ENCODE data around the gene MYO7A.

MYO7A gene

GRCh38 chr11:77114089-77114463 lies 14.0 kb upstream of the MYO7A start:
- Histone ChIP-seq H4K20me1 (ENCODE audit: insufficient read depth, low read length) (peaks cover 2% of the 10 kb centered on the region; the same call in 1 of the 2 replicates), H3K9me3 (ENCODE audit: insufficient read depth, low read length, severe bottlenecking) (no peaks in the 10 kb centered on the region), H3K9ac (ENCODE audit: low read depth, low read length) (no peak overlapping the region), H3K4me1 (ENCODE audit: insufficient read depth, low read length) (no peaks in the 10 kb centered on the region), H3K27me3 (ENCODE audit: insufficient read depth, low read length, poor library complexity) (no peaks in the 10 kb centered on the region), H3K4me2 (ENCODE audit: insufficient read depth, low read length) (no peak overlapping the region), H3K27ac (ENCODE audit: low read length) (no peak overlapping the region), H3K4me3 (ENCODE audit: low read depth in 1 of 2, low read length in 2 of 2) (no peak overlapping the region), H3K79me2 (ENCODE audit: insufficient read depth, low read length) (no peaks in the 10 kb centered on the region), H2AFZ (ENCODE audit: low read depth, low read length) (no peak overlapping the region), H3K36me3 (ENCODE audit: insufficient read depth, low read length) (no peaks in the 10 kb centered on the region)
- no peak for TF ChIP-seq CTCF (IDR thresholded peaks at IDR 0.05; ENCODE audit: borderline replicate concordance, extremely low read depth, low read length, poor library complexity, severe bottlenecking)
- no peak for TF ChIP-seq EZH2 (IDR thresholded peaks at IDR 0.05; ENCODE audit: borderline replicate concordance, low read depth, low read length, severe bottlenecking)
- no peak for DNase-seq
- no peak for ATAC-seq (ENCODE audit: insufficient read depth, low read depth)

- no peak overlapping the region for H3K4me2 ChIP-seq (ENCODE audit: insufficient read depth, low read length)
- H3K9me3 ChIP-seq (ENCODE audit: insufficient read depth, low read length, severe bottlenecking): no peaks in the 10 kb centered on the region
- H2AFZ ChIP-seq (ENCODE audit: low read depth, low read length): no peak overlapping the region
- no peaks in the 10 kb centered on the region for H3K36me3 ChIP-seq (ENCODE audit: insufficient read depth, low read length)
- peak; percentile 37 for TF ChIP-seq CTCF (IDR thresholded peaks at IDR 0.05; ENCODE audit: borderline replicate concordance, extremely low read depth, low read length, poor library complexity, severe bottlenecking)
- no peak for TF ChIP-seq EZH2 (IDR thresholded peaks at IDR 0.05; ENCODE audit: borderline replicate concordance, low read depth, low read length, severe bottlenecking)
- H3K9ac ChIP-seq (ENCODE audit: low read depth, low read length): no peak overlapping the region
- peaks cover 2% of the 10 kb centered on the region; the same call in 1 of the 2 replicates for H4K20me1 ChIP-seq (ENCODE audit: insufficient read depth, low read length)
- H3K27ac ChIP-seq (ENCODE audit: low read length): no peak overlapping the region
- no peaks in the 10 kb centered on the region for H3K4me1 ChIP-seq (ENCODE audit: insufficient read depth, low read length)
- H3K4me3 ChIP-seq (ENCODE audit: low read depth in 1 of 2, low read length in 2 of 2): no peak overlapping the region
- DNase-seq (no peak), ATAC-seq (ENCODE audit: insufficient read depth, low read depth) (peak; percentile 73)
- H3K79me2 ChIP-seq (ENCODE audit: insufficient read depth, low read length): no peaks in the 10 kb centered on the region
- H3K27me3 ChIP-seq (ENCODE audit: insufficient read depth, low read length, poor library complexity): no peaks in the 10 kb centered on the region
These were observed 12.8 kb upstream of the MYO7A start for GRCh38 chr11:77115181-77115611.

GRCh38 chr11:77115956-77116355 lies 12.1 kb upstream of the MYO7A start:
- Histone ChIP-seq H3K4me2 (ENCODE audit: insufficient read depth, low read length) (no peak overlapping the region), H3K9me3 (ENCODE audit: insufficient read depth, low read length, severe bottlenecking) (no peaks in the 10 kb centered on the region), H3K4me3 (ENCODE audit: low read depth in 1 of 2, low read length in 2 of 2) (no peak overlapping the region), H3K36me3 (ENCODE audit: insufficient read depth, low read length) (no peaks in the 10 kb centered on the region; the same call in 1 of the 2 replicates), H3K79me2 (ENCODE audit: insufficient read depth, low read length) (no peaks in the 10 kb centered on the region), H4K20me1 (ENCODE audit: insufficient read depth, low read length) (peaks cover 2% of the 10 kb centered on the region; the same call in 1 of the 2 replicates), H3K27me3 (ENCODE audit: insufficient read depth, low read length, poor library complexity) (no peaks in the 10 kb centered on the region), H3K4me1 (ENCODE audit: insufficient read depth, low read length) (peaks cover 3% of the 10 kb centered on the region), H2AFZ (ENCODE audit: low read depth, low read length) (no peak overlapping the region), H3K9ac (ENCODE audit: low read depth, low read length) (no peak overlapping the region), H3K27ac (ENCODE audit: low read length) (no peak overlapping the region)
- DNase-seq (no peak), ATAC-seq (ENCODE audit: insufficient read depth, low read depth) (no peak)
- TF ChIP-seq CTCF (IDR thresholded peaks at IDR 0.05; ENCODE audit: borderline replicate concordance, extremely low read depth, low read length, poor library complexity, severe bottlenecking) (no peak), EZH2 (IDR thresholded peaks at IDR 0.05; ENCODE audit: borderline replicate concordance, low read depth, low read length, severe bottlenecking) (no peak)

GRCh38 chr11:77117492-77117891 lies 10.6 kb upstream of the MYO7A start:
- Histone ChIP-seq H3K9me3 (ENCODE audit: insufficient read depth, low read length, severe bottlenecking) (no peaks in the 10 kb centered on the region), H3K27ac (ENCODE audit: low read length) (no peak overlapping the region), H3K4me3 (ENCODE audit: low read depth in 1 of 2, low read length in 2 of 2) (no peak overlapping the region), H3K79me2 (ENCODE audit: insufficient read depth, low read length) (no peaks in the 10 kb centered on the region), H3K4me1 (ENCODE audit: insufficient read depth, low read length) (peaks cover 7% of the 10 kb centered on the region), H4K20me1 (ENCODE audit: insufficient read depth, low read length) (peaks cover 2% of the 10 kb centered on the region; the same call in 1 of the 2 replicates), H3K36me3 (ENCODE audit: insufficient read depth, low read length) (no peaks in the 10 kb centered on the region; the same call in 1 of the 2 replicates), H2AFZ (ENCODE audit: low read depth, low read length) (no peak overlapping the region), H3K4me2 (ENCODE audit: insufficient read depth, low read length) (no peak overlapping the region), H3K9ac (ENCODE audit: low read depth, low read length) (no peak overlapping the region), H3K27me3 (ENCODE audit: insufficient read depth, low read length, poor library complexity) (no peaks in the 10 kb centered on the region)
- no peak for ATAC-seq (ENCODE audit: insufficient read depth, low read depth)
- TF ChIP-seq CTCF (IDR thresholded peaks at IDR 0.05; ENCODE audit: borderline replicate concordance, extremely low read depth, low read length, poor library complexity, severe bottlenecking): no peak
- TF ChIP-seq EZH2 (IDR thresholded peaks at IDR 0.05; ENCODE audit: borderline replicate concordance, low read depth, low read length, severe bottlenecking): no peak
- no peak for DNase-seq

All from DND-41 (cell line).